Activated T-helper 1 cell treated with anti-CD3 and anti-CD28 coated beads, Interleukin-2, amount 50 U/mL, for 16 hours (primary cell): ENCODE results near the gene SPOCK3.
"Not testable (repeated sequence)": the region's sequence is repeated elsewhere in the genome, so short reads cannot be mapped to it uniquely, and the experiment has no call there.

Experiments used
- DNase-seq, 2 donors: peaks; one replicate each; pipeline ENCODE4 v3.0.0-alpha.2; 2020; ENCODE audit warnings: low read depth in 1 of 2, low spot score in 1 of 2

The SPOCK3 gene

GRCh38 chr4:167234316-167234881 lies at the start of gene SPOCK3:
SPOCK3 (minus strand) TSS chr4:167234494.
- DNase-seq, result no peak

DNA sequence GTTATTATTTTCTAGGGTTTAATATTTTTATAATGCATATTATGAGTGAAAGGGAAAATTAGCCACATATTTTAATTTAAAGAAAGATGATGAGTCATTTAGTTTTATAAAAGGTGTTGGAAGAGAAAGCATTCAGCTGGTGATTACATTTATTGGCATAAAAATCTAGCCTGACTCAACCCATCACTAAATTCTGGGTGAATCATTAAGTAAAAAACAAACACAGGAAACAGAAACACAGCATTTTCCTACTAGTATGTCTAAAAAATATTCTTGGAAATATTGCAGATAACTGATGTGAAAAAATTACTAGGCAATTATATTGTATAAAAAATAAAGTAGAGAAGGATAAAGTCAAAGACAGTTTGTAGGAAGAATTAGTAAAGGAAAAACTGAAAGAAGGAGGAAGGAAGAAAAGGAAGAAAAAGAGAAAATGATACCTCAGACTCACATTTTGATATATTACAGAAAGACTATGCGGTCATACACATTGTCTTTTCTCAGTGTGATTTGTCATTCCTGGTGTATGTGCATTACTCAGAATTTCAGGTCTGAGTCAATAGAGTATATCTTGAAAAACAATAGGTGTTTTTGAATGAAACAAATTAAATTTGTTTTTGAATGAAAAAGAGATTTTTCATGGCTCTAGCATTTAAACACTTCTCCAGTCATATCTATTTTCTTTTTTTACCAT lies 48.0 kb upstream of the SPOCK3 start:
- no peak for DNase-seq

DNA sequence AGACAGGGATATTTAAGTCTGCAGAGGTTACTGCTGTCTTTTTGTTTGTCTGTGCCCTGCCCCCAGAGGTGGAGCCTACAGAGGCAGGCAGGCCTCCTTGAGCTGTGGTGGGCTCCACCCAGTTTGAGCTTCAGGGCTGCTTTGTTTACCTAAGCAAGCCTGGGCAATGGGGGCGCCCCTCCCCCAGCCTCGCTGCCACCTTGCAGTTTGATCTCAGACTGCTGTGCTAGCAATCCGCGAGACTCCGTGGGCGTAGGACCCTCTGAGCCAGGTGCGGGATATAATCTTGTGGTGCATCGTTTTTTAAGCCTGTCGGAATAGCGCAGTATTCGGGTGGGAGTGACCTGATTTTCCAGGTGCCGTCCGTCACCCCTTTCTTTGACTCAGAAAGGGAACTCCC lies 47.3 kb upstream of the SPOCK3 start:
- DNase-seq, result not testable (repeated sequence)

GRCh38 chr4:167274351-167274750 lies 40.1 kb upstream of the SPOCK3 start:
- no peak for DNase-seq

GRCh38 chr4:167265231-167265630 lies 30.9 kb upstream of the SPOCK3 start:
- DNase-seq, result no peak

- no peak for DNase-seq
Observed at GRCh38 chr4:167248271-167248670, 14.0 kb upstream of the SPOCK3 start.

GRCh38 chr4:167239627-167240026 lies 5.3 kb upstream of the SPOCK3 start:
- DNase-seq, result no peak

DNA sequence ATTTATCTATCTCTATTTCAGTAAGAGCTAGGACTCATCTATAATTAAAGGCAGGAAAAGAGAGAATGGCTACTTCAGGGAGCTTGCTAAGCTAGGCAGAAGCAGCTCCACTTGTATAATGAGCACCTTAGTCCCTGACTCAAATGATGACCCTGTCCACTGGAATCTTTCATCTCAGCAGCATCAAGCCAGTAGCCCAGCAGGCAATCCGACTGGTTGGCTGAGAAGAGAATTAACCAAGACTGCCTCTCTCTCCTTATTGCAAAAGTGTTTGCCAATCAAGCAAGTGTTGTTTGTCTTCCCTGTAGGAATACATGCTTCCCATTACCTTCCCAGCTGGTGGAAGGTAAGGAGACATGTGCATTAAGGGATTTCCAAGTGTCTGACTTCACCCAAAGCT lies 3.9 kb upstream of the SPOCK3 start:
- no peak for DNase-seq

GRCh38 chr4:167233685-167234315 lies 494 bp downstream of the SPOCK3 start:
- no peak for DNase-seq

DNA sequence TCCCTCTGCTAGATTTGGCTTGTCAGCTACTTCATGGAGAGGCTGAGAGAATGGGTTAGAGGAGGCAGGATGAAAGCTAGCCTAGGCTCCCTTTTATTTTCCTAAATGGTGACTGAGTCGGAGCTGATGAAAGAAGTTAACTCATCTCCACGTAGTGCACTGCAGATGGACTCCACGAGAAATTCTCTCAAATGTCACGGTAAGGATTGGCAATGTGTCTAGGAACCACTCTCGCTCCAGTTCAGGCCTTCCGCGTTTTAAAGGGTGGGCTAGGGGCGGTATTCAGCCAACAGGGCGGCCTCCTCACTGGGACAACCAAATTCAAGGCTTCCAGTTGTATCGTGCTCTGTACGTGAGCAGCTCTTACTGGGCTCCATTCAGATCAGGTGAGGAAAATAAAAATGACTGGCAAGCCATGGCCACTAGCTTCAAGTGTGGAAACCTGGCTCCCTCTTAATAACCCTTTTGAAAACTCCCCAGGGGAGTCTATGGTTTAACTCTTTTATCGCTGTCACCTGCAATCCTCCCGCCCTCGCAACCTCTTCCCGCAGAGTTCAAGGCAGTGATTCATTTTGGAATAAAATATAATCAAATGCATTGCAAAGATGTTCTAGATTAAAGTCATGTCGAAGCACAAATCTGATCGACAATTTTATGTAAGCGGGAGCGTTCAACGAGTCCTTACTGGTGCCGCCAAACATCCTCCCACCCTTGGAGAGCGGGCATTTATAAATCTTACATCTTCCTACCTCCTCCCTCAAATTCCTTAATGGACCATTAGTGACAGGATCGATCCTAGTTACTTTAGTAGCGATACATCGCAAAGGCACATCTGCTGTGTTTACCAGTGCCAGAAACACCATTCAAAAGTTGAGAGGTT lies 1.2 kb downstream of the SPOCK3 start:
- no peak for DNase-seq

GRCh38 chr4:167230744-167231143 lies 3.5 kb downstream of the SPOCK3 start:
- DNase-seq, result no peak

GRCh38 chr4:167222099-167222498 lies 12.2 kb downstream of the SPOCK3 start:
- no peak for DNase-seq

DNA sequence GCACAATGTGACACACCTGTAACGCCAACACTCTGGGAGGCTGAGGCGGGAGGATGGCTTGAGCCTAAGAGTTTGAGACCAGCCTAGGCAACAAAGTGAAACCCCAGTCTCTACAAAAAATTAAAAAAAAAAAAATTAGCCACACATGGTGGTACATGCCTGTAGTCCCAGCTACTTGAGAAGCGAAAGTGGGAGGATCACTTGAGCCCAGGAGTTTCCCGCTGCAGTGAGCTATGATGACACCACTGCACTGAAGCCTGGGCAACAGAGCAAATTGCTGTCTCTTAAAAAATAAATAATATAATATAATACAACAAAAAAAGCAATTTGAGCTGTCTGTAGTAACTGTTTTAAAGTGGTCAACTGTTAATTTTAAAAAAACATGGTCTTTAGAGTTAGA lies 13.2 kb downstream of the SPOCK3 start:
- no peak for DNase-seq

DNA sequence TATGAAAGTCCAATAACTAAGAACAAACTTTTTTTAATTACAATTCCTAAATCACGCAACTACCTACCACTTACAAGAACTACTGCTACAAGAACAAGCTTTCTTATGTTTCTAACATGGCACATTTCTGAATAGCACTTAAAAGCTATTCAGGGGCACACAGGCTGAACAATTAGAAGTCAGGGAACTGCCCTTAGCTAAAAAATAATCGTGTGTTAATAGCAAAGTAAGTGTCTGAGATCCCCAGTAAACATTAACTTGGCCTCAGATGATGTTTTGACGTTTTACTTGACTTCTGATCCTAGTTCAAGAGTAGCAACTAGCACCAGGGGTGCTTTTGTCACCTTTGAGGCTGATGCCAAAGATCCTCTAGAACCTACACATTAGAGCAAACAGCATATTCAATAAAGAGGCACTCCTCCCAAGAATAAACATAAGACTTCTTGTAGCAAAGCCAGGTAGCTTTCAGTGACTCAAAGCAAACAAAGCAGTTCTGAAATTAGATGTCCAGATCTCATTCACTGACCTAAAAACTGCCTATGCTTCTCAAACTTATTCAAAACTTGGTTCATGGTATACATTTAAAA lies 16.2 kb downstream of the SPOCK3 start:
- DNase-seq, result no peak

- DNase-seq, result no peak
Observed at GRCh38 chr4:167216783-167217182, 17.5 kb downstream of the SPOCK3 start.

DNA sequence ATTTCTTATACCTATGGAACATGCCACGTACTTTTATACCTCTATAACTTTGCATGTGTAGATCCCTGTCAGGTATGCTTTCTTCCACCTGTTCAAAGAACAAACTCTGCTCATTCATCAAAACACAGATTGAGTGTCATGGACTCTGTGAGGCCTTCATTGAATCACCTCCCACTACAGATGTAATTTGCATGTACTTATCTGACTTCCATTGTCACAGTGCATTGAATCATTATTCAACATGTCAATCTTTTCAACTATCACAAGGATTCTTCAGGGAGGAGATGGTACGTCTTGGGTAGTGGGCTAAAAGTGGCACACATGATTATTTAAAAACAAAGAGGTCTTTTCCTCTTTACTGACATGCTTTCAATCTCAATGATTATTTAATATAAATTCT lies 24.1 kb downstream of the SPOCK3 start:
- DNase-seq, result no peak

GRCh38 chr4:167196344-167197012 lies 37.8 kb downstream of the SPOCK3 start:
- DNase-seq, result no peak

- no peak for DNase-seq
Observed at GRCh38 chr4:167190379-167190778, 43.9 kb downstream of the SPOCK3 start.

DNA sequence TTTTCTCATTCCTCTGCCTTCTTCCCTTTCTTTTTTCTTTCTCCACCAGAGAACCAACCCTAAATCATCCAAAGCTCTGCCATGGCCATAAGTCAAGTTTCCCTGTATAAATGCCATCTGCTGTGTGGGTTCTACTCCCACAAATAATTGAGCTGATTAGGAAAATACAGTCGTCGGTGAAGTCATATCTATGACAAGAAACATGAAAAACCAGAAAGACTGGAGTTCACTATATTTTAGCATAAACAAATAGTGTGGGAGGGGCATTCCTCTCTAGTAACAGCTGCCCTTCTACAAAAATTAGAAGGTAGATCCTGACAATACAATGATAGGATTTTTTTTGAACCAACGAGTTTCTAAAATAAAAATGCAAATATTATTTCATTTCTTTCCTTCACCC lies 48.8 kb downstream of the SPOCK3 start:
- no peak for DNase-seq

DNA sequence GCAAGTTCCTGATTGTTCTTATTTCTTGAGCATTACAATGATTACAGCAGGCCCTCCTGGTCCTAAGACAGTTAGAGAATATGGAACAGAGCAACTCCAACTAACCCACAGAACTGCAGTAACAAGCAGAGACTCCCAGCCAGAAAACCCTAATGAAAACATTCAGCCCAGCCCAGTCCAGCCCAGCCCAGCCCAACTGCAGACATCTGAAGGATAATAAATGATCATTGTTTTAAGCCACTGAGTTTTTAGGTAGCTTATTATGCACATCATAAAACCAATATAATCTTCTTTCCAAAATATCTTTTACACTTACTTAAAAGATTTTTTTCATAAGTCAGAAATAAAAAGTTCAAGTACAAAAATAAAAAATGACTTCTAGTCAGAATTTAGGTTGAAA lies 51.3 kb downstream of the SPOCK3 start:
- DNase-seq, result no peak

DNA sequence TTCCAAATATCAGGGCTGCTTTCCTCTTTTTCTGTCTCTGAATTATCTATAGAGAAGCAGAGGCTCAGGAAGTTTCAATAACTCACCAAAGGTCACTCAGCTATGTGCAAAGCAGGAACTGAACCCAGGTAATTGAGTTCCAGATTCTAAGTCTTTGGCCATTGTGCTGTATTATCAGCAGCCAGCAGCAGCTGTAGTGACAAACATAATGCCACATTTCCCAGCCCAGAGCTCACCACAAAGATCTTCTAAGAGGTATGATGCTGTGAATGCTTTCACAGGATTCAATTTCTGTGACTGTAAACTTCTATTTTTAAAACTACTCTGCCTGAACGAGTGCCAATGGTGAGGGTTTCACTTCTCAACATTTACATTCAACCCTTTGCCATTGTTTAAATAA lies 56.4 kb downstream of the SPOCK3 start:
- DNase-seq, result no peak
